HG02840 (cell line): ENCODE measurements around the gene RAPH1.
"Not testable (repeated sequence)": the region's sequence is repeated elsewhere in the genome, so short reads cannot be mapped to it uniquely, and the experiment has no call there.

Experiments used
- ATAC-seq: cut with Tn5 transposase; IDR thresholded peaks from one replicate; pipeline ENCODE4 v1.9.1; 2021; ENCODE audit warnings: mild to moderate bottlenecking, moderate library complexity, moderate number of reproducible peaks; ENCODE audit not compliant: unreplicated experiment, low FRiP score

RAPH1 gene

DNA sequence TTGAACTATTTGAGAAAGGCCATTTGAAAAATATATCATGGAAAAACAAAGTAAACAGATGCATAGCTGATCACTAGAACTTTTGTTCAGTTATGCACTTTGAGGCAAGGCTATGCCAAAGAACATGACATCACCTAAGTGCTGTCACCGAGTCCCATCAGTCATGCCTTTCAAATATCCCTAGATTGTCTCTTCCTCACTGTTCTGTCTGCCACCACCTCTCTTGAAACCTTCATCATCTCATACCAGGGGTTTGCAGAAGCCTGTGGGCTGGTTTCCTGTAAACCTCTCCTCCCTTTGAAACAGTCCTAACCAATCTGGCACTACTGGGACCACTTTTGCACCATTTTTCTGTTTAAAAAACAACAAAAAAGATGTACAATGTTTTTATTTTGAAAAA is 12.3 kb upstream of the RAPH1 start:
- ATAC-seq, result no peak

DNA sequence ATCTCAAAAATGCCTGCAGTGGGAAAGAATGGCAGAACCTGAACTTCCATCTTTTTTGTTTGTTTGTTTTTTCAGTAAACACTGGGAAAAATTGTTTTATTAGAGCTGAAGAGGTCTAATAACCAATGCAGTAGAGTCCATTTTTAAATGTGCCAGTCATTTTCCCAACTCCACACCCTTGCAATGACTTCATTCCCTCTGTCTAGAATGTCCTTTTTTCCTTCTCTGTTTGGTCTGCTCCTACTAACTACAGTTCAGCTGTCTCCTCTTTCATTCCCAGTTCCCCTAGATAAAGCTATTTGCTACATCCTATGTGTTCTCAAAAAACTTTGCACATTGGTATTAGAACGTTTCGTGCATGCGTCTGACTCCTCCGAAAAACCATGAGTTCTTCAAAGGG is 9.3 kb upstream of the RAPH1 start:
- ATAC-seq, result no peak

DNA sequence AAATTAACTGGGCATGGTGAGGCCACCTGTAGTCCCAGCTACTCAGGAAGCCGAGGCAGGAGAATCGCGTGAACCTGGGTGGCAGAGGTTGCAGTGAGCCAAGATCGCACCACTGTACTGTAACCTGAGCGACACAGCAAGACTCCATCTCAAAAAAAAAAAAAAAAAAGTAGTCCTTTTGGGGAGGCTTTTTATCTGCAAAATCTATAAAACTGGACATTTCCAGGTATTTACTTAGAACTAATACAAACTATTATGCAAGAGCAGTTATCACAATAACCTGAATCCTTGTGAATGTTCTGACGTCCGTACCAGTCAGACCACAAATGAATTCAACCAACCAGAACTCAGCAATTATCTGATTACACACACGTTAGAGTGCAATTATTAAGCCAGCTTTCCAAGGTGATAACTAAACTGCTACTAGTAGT is 8.8 kb upstream of the RAPH1 start:
- ATAC-seq, result no peak

DNA sequence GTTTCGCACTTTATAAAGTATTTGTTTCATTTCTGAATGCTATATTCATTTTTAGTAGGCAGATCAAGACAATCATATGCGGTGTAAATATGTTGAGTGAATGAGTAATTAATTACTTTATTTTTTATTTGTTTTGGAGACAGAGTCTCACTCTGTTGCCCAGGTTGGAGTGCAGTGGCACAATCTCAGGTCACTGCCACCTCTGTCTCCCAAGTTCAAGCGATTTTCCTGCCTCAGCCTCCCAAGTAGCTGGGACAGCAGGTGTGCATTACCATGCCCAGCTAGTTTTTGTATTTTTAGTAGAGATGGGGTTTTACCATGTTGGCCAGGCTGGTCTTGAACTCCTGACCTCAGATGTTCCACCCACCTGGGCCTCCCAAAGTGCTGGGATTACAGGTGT is 5.5 kb upstream of the RAPH1 start:
- not testable (repeated sequence) for ATAC-seq

DNA sequence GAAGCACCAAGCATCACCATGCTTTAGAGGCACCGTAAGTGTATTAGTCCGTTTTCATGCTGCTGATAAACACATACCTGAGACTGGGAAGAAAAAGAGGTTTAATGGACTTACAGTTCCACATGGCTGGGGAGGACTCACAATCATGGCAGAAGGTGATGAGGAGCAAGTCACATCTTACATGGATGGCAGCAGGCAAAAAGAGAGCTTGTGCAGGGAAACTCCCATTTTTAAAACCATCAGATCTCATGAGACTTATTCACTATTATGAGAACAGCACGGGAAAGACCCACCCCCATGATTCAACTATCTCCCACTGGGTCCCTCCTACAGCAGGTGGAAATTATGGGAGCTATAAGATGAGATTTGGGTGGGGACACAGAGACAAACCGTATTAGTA is 3.1 kb upstream of the RAPH1 start:
- not testable (repeated sequence) for ATAC-seq

DNA sequence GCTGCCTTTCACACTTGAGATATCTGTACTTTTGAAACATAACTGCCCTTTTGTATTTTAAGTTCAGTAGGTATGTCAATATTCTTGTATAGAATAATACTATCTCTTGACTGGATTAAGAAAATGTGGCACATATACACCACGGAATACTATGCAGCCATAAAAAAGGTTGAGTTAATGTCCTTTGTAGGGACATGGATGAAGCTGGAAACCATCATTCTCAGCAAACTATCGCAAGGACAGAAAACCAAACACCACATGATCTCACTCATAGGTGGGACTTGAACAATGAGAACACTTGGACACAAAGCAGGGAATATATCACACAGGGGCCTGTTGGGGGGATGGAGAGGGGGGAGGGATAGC is 1.5 kb upstream of the RAPH1 start:
- ATAC-seq, result not testable (repeated sequence)

DNA sequence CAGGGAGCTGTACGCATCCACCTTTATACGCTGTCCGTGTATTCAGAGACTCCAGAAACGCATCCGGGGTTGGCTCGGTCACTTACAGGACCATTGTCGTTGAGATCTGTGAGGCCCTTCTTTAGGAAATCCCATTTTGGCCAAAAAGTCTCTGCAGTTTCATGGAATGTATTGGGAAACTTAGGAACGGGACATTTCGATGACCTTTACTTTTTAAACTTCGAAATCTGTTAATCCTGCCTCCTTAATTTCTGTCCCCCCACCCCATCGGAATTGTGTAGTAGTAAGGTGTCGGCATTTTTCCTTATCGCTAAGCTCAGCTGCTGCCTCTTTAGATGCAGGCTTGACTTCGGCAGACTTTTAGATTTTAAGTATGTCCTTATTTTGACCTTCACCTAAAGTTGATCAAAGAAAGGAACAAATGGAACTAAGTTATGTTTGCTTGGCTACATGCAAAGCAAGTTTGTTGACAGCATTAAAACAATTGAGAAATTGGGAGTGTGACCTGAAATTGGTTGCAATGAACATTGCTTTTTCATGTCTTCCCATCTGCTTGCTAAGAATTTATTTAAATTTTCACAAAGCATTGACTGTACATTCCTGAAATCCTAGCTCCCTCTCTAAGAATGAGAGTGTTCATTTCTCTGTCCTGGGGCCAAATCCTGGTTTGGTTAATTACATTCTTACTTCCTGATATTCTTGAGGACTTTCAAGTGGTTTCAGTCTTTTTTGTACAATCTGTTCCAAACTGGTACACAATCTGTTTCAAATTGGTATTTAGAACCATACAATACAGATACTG is 884 bp upstream of the RAPH1 start:
- ATAC-seq, result no peak

DNA sequence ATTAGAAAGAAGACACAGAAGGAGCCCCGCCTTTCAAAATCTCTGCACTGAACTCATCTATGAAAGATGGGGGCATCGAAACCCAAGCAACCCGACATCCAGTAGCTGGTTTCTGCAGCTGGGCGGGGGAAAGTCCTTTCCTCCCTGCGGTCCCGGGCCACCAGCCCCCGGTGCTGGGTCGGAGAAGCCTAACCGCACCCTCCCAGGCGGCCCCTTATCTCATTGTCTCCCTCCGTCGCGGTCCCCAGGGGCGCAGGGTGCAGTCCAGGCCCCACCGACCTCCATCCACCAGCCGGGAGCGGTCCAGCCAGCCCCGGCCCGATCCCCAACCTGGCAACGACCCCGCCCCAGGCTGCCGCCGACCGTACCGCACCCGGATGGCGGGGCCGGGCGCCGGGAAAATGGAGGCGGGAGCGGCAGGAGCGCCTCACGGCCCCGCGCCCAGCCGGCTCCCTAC is 452 bp downstream of the RAPH1 start:
- no peak for ATAC-seq

DNA sequence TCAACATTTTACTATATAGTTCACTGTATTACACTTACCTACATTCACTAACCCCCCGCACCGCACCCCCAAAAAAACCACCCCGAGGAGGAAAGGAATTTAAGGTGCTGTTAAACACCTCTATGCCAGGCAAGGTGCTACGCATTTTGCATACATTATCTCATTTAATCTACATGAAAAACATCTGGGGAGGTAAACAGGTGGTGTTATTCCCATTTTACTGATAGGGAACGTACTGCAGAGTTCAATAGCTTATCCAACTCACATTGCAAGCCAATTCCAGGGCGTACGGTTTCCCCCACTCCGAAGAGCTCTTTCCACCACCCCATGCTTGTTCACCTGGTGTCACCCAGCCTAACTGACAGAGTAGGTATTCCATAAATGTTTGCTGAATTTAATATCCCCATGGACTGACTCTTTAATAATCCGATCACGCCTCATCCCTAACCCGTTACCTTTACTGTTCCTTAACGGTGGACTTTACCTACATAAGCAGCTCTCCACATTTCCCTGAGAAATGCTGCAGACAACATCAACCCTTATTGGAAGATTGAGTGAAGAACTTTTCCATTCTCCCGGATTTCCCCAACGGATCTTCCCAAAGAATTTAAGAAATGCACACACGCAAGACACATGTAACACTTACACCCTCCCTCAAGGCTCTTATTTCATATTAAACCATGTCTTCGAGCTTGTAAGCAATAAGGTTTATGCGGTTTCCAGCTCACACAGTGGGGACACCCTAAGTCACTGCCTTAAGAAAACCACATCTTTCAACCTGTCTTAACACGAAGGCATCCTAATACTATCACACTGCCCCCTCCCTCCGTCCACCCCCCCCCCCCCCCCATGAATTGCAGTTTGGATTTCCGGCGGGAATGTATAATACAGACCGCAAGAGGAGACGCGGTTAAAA is 1.2 kb downstream of the RAPH1 start:
- ATAC-seq, result no peak

DNA sequence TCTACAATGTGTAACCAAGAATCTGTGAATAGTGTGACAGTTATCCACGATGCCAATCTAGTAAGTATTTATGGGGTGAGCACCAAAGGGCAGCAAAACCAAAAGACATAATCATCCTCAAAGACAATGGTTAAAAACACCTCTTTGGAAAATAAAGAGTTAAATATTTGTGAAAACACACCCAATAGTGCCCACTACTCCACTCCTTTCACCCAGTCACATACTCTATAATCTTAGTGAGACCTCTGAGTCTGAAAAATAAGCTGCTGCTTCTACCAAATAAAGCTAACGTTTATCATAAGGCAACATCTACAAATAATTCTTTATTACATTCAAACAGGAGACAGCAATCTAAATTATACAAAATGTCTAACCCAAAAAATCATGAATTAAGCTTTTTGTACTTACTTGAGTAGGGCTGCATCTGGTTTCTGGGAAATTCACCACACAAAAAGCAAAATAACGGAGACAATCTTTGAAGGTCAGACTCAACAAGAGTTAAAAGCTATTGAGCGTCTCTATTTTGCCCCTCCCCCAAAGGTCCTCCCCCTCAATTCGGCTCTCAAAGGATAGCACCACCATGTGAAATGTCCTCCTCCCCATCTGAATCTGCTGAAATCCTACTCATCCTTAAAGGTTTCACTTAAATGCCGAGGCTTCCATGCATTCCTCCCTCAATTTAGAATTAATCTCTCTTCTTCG is 2.0 kb downstream of the RAPH1 start:
- ATAC-seq, result no peak

DNA sequence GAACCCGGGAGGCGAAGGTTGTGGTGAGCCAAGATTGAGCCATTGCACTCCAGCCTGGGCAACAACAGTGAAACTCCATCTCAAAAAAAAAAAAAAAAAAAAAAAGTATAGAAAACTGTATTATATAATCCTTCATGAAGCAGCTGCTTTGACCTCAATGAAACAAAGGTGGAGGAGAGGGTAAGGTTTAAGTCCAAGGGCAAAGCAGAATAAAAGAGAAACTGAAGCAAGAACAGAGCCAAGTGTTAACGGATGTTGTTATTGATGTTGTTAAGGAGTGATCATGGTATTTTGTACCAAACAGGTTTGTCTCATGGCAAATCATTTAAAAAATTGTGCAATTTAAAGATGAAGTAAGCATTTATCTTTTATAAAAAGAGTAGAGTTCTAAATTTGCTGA is 7.4 kb downstream of the RAPH1 start:
- no peak for ATAC-seq

DNA sequence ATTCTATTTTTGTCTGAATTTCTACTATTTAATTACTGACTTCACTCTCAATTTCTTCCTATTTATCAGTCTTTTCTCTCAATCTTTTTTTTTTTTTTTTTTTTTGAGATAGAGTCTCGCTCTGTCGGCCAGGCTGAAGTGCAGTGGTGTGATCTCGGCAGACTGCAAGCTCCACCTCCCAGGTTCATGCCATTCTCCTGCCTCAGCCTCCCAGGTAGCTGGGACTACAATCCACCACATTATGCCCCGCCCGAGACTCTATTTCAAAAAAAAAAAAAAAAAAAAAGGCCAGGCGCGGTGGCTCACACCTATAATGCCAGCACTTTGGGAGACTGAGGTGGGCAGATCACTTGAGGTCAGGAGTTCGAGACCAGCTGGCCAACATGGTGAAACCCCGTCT is 21.8 kb downstream of the RAPH1 start:
- not testable (repeated sequence) for ATAC-seq

DNA sequence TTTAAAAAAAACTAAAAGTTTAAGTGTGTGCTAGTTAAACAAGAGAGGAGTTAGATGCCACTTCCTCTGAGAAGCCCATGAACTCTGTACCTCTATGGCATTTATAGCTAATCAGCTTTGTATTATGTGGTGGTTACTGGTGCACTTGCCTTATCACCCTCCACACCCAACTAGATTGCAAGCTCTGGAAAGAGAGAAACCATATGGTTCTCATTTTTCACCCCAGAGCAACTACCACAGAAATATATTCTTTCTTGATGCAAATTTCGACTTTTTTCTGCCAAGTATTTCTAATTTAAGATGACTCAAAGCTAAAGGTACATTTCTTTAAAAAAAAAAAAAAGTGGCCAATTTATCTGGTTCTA is 24.2 kb downstream of the RAPH1 start:
- ATAC-seq, result no peak

DNA sequence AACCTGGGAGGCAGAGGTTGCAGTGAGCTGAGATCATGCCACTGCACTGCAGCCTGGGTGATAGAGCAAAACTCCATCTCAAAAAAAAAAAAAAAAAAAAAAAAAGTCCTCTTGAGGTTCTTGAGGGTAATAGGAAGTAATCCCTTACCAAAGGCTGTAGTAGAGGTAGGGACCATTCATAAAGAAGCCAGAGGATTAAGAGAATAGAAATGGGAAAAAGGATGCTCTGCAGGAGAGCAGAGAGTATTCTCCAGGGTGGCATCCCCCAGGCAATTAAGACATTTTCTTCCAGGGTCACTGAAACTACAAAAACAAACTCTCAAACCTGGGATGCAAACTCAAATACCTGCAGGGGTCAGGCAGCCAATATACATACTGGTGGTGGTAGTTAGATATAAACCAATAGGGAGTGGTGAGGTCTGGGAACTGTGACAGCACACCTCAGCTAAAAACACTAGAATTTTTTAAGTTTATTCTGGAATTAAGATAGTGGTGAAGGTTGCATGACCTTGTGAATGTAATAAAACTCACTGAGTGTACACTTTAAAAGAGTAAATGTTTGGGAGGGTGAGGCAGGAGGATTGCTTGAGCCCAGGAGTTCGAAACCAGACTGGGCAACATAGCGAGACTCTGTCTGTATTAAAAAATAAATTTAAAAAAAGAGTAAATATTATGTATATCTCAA is 24.7 kb downstream of the RAPH1 start:
- ATAC-seq, result no peak

DNA sequence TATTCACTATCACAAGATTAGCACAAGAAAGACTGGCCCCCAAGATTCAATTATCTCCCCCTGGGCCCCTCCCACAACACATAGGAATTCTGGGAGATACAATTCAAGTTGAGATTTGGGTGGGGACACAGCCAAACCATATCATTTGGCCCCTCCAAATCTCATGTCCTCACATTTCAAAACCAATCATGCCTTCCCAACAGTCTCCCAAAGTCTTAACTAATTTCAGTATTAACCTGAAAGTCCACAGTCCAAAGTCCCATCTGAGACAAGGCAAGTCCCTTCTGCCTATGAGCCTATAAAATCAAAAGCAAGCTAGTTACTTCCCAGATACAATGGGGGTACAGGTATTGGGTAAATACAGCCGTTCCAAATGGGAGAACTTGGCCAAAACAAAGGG is 31.6 kb downstream of the RAPH1 start:
- not testable (repeated sequence) for ATAC-seq

DNA sequence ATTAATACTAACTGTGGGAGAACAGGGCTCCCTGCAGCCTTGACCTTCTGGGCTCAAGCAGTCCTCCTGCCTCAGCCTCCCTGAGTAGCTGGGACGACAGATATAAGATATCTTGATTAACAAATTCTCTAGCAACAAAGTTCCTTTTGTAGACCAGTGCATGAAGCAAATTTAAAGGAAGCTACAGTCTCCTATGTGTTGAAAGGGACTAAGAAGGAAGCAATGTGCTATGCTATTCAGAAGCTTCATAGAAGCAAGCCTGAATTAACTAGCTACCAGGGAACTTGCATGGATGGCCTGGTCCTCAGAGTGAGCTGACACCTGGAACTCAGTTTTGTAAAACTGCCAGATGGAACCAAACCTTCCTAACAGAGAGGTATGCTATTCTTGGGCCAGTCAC is 33.2 kb downstream of the RAPH1 start:
- ATAC-seq, result no peak

DNA sequence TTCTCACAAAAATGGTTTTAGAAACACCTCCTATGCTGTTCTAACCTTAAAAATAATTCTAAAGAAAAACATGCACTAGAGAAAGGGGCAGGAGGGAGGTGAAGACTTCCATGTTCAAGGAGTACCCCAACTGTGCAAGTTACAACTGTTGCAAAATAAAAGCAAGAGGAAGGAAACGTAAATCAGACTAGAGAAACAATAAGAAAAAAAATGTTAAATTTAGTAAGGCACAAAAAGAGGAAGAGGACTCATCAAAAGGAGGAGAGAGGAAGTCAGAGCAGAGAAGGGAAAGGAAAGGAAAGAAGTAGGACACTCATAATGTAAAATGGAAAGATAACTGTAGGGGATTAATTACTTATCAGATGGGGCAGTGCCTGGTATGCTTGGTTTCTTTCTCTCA is 34.1 kb downstream of the RAPH1 start:
- no peak for ATAC-seq

DNA sequence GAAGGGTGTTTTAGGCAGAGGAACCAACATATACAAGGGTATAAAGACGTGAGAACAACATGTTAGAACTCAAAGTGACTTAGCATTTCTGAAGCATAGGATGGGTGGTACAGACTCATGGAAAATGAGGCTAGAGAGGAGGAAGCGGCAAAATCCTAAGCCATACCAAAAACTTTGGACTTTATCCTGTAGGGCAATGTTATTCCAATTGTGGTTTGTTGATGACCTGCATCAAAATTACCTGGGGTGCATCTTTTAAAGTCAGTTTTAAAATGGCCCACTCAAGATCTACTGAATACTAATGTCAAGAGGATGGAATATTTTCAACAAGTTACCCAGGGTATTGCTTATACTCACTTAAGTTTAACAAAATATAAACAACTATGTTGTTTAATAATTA is 34.8 kb downstream of the RAPH1 start:
- ATAC-seq, result no peak

DNA sequence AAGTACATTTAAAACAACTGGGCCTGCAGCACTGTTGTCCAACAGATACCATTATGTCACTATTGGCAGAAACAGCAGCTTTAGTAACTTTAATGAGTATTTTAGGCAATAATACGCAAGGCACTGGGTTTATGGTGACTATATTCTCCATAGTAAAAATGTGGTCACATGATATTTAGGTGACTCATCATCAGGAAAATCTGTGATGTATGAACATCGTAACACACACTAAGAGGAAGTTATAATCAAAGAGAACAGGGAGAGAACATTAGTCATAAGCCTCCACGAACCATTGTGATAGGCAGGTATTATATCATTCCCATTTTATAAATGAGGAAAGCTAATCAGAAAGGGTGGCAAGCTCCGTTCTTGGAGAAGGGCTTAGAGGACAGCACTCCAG is 36.9 kb downstream of the RAPH1 start:
- no peak for ATAC-seq

DNA sequence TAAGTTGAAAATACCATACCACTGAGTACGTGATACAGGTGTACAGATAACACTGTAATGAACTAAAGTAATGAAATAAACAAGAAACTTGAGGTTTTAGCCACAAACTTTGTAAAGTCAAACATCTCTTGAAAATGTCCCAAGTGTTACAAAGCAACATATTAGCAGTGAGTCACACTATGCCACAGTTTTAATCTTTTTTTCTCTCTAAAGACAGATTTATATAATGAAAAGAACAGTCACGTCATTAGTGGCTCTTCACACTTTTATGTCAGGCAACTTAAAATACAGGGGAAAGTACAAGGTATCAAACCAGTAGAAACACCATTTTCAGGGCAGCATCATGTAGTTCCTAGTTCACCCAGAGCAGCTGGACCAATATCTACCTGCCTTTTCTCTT is 42.1 kb downstream of the RAPH1 start:
- no peak for ATAC-seq

DNA sequence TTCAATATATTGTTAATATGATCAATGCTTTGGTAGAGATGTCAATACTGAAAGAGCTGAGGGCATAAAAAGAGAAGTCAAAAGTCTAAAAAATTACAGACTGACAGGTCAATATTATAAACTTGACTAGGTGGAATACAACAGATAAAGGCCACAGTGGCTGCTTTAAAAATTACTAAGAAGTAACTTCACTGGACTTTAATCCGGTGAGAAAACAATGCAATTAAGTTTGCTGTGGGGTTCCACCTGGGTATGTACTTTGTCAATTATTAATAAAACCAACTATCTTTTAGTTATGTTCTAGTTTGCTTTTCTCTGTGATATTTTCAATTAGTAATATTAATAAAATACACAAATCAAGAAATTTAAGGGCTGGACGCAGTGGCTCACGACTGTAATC is 44.7 kb downstream of the RAPH1 start:
- no peak for ATAC-seq
